22Rv1 (cell line): ENCODE data around the gene MAPK1.

Experiments used
- CTCF ChIP-seq: fragments of 450-650 bp; IDR thresholded peaks from 2 replicates; pipeline ENCODE4 v1.5.1; 2017; ENCODE audit warnings: mild to moderate bottlenecking
- ZFX ChIP-seq: fragments of 450-650 bp; IDR thresholded peaks from 2 replicates; pipeline ENCODE4 v1.6.1; 2017; ENCODE audit warnings: antibody characterized with exemption, borderline replicate concordance

GRCh38 chr22:21719024-21719423 lies 148.4 kb downstream of the MAPK1 start:
- no peak for TF ChIP-seq CTCF
- no peak for TF ChIP-seq ZFX
